ENCODE measurements around the gene OMP. TPM values are rescaled to one million over a fixed set of nuclear protein-coding genes. Genes with fewer than 3 reads are reported as not detected.

The OMP gene
- total and polyA plus RNA-seq, 2 of the 13 experiments (the other 11 are each of a cell fraction or from before 2014, with no cell fraction given), result not detected

GRCh38 chr11:77135069-77135468 lies 32.4 kb downstream of the OMP start:
- ChIA-PET CTCF (ENCODE audit: low intra/inter-chr PET ratio, low total read pairs) (no interaction called here), POLR2A (no interaction called here)
- intact Hi-C loops (cut with micrococcal nuclease; ENCODE audit: unreplicated experiment), result no loop called here
- BruUV-seq (replicated peaks), result no TSS peak
- Histone ChIP-seq H3K27ac (ENCODE audit: extremely low read length, insufficient read depth, low read length) (no peak overlapping the region), H3K9me3 (ENCODE audit: low read length) (no peaks in the 10 kb centered on the region), H3K27me3 (ENCODE audit: control insufficient read depth in 1 of 2, insufficient read depth in 2 of 2, low read length in 2 of 2) (no peaks in the 10 kb centered on the region), H3K4me1 (ENCODE audit: insufficient read depth, low read length) (peaks cover 46% of the 10 kb centered on the region), H3K4me2 (ENCODE audit: low read depth, low read length) (no peak overlapping the region), H2AFZ (ENCODE audit: low read length) (no peak overlapping the region), H3K4me3 (replicated peaks in 1 of 3; ENCODE audit: insufficient read depth in 1 of 3, low read depth in 2 of 3, low read length in 3 of 3) (no peak overlapping the region), H3K79me2 (ENCODE audit: insufficient read depth, low read length) (no peaks in the 10 kb centered on the region), H4K20me1 (ENCODE audit: insufficient read depth, low read length) (no peaks in the 10 kb centered on the region), H3K9ac (ENCODE audit: insufficient read depth, low read depth, low read length) (no peak overlapping the region), H3K36me3 (replicated peaks in 1 of 2; ENCODE audit: control insufficient read depth in 1 of 2, insufficient read depth in 2 of 2, low read length in 2 of 2) (no peaks in the 10 kb centered on the region)
- no peak for TF ChIP-seq ZNF770 (CRISPR knock-in tag; IDR thresholded peaks at IDR 0.05)
- TF ChIP-seq ZNF432 (CRISPR knock-in tag; IDR thresholded peaks at IDR 0.05; ENCODE audit: borderline replicate concordance), result no peak
- TF ChIP-seq ZNF251 (CRISPR knock-in tag; IDR thresholded peaks at IDR 0.05), result no peak
- no peak for TF ChIP-seq KDM4B (CRISPR knock-in tag; IDR thresholded peaks at IDR 0.05)
- no peak for TF ChIP-seq MBNL3 (CRISPR knock-in tag; conservative IDR thresholded peaks at IDR 0.05)
- TF ChIP-seq ZNF646 (CRISPR knock-in tag; IDR thresholded peaks at IDR 0.05), result no peak
- no peak for TF ChIP-seq HDAC1 (CRISPR knock-in tag; IDR thresholded peaks at IDR 0.05)
- no peak for TF ChIP-seq KLF15 (CRISPR knock-in tag; IDR thresholded peaks at IDR 0.05; ENCODE audit: borderline replicate concordance)
- TF ChIP-seq SP1 (IDR thresholded peaks at IDR 0.05), result no peak
- no peak for TF ChIP-seq SP1 (CRISPR knock-in tag; IDR thresholded peaks at IDR 0.05)
- TF ChIP-seq ZFP41 (CRISPR knock-in tag; IDR thresholded peaks at IDR 0.05; ENCODE audit: borderline replicate concordance), result no peak
- ATAC-seq (no peak), DNase-seq (ENCODE audit: low spot score) (no peak), FAIRE-seq (no peak)
- WGBS (ENCODE audit: low lambda C conversion rate), result 87% methylated on average over 1 of the region's 2 CpGs
- in situ Hi-C loops (cut with HindIII; ENCODE audit: extremely low pct_ligation_motif_present, low pct_unique_long_range_greater_than_20kb), result no loop called here

Data from HepG2 (cell line).